HAP-1 (cell line): Measurements from ENCODE around the gene TMEM164.

ENCODE experiments used
- DNase-seq, 2 experiments: peaks; one replicate each; pipeline ENCODE4 v3.0.0-alpha.2; 2016 to 2020; ENCODE audit warnings: low spot score in 2 of 2
- H3K27me3 ChIP-seq: fragments of 250-450 bp; sonication (Bioruptor Pico); 2 replicates; pipeline ENCODE4 v1.5.1; 2020; ENCODE audit warnings: low read depth, mild to moderate bottlenecking, moderate library complexity
- H3K36me3 ChIP-seq: fragments of 250-450 bp; sonication (Bioruptor Pico); replicated peaks from 2 replicates; pipeline ENCODE4 v1.5.1; 2020; ENCODE audit warnings: mild to moderate bottlenecking
- H3K4me1 ChIP-seq: fragments of 250-450 bp; sonication (Bioruptor Pico); 2 replicates; pipeline ENCODE4 v1.5.1; 2020; ENCODE audit warnings: mild to moderate bottlenecking
- H3K4me3 ChIP-seq: fragments of 250-450 bp; sonication (Bioruptor Pico); 2 replicates; pipeline ENCODE4 v1.5.1; 2020; ENCODE audit warnings: mild to moderate bottlenecking, moderate library complexity
- H3K9me3 ChIP-seq: fragments of 250-450 bp; sonication (Bioruptor Pico); 2 replicates; pipeline ENCODE4 v1.5.1; 2020; ENCODE audit warnings: mild to moderate bottlenecking, moderate library complexity
- in situ Hi-C: fragments of 300-500 bp; cut with MboI; formaldehyde crosslinking; loops from 3 replicates; pipeline ENCODE4 v1.14.3; 2020; ENCODE audit warnings: low sequenced_read_pairs, inconsistent platforms, mixed read lengths

TMEM164 gene

GRCh38 chrX:110170029-110170428 is 167.1 kb downstream of the TMEM164 start:
- no peaks in the 10 kb centered on the region for H3K27me3 ChIP-seq
- no peak for DNase-seq
- no peaks in the 10 kb centered on the region for H3K36me3 ChIP-seq
- H3K4me3 ChIP-seq = no peak overlapping the region
- no peaks in the 10 kb centered on the region for H3K9me3 ChIP-seq
- H3K4me1 ChIP-seq = no peaks in the 10 kb centered on the region
- in situ Hi-C loops = no loop called here

GRCh38 chrX:110171442-110171841 is 168.5 kb downstream of the TMEM164 start:
- no peaks in the 10 kb centered on the region for H3K36me3 ChIP-seq
- no peak for DNase-seq
- in situ Hi-C loops = no loop called here
- H3K9me3 ChIP-seq = no peaks in the 10 kb centered on the region
- H3K27me3 ChIP-seq = no peaks in the 10 kb centered on the region
- H3K4me1 ChIP-seq = no peaks in the 10 kb centered on the region
- H3K4me3 ChIP-seq = no peak overlapping the region

GRCh38 chrX:110172215-110172614 is 169.3 kb downstream of the TMEM164 start:
- Histone ChIP-seq H3K4me1 (no peaks in the 10 kb centered on the region), H3K9me3 (no peaks in the 10 kb centered on the region), H3K27me3 (no peaks in the 10 kb centered on the region), H3K36me3 (no peaks in the 10 kb centered on the region), H3K4me3 (no peak overlapping the region)
- in situ Hi-C loops = no loop called here
- no peak for DNase-seq

GRCh38 chrX:110173192-110174175 is 170.6 kb downstream of the TMEM164 start:
- no peak for DNase-seq
- H3K4me1 ChIP-seq = no peaks in the 10 kb centered on the region
- no peak overlapping the region for H3K4me3 ChIP-seq
- no peaks in the 10 kb centered on the region for H3K27me3 ChIP-seq
- H3K9me3 ChIP-seq = no peaks in the 10 kb centered on the region
- no peaks in the 10 kb centered on the region for H3K36me3 ChIP-seq
- in situ Hi-C loops = no loop called here

DNA sequence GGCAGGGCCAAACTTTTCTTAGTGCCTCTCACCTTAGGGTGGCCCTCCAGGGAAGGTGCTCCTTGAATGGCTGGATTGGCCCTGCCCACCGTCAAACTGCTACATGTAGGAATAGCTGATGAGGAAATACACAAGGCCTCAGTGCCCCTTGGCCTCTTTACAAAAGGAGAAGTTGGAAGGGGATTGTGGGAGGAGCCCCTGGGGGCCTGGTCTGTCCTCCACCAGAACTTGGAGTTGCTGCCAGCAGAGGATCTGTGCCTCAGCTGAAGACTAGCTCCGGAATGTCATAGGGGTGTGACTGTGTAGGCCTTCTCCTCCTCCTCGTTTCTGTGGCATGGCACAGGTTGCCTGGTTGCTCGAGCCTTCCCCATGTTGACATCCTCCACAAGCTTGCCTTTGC is 172.2 kb downstream of the TMEM164 start:
- in situ Hi-C loops = no loop called here
- Histone ChIP-seq H3K4me3 (no peak overlapping the region), H3K36me3 (no peaks in the 10 kb centered on the region), H3K9me3 (no peaks in the 10 kb centered on the region), H3K27me3 (no peaks in the 10 kb centered on the region), H3K4me1 (no peaks in the 10 kb centered on the region)
- DNase-seq = no peak

DNA sequence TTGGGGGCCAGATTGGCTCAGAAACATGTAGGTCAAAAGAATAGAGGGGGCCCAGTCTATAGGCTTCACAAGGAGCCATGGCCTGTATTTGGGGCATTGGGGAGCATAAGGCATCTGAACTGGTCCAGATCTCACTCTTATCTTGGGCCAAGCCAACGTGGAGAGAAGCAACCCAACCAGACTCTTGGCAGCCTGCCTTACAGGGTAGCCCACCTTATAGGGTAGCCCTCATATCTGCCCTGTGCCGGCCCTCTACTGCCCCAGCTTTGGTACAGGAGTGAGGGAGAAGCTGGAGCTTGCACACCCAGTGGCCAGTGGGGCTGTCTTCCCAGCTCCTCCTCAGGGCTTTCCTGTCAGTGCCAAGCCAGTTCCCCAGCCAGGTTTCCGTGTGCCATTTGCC is 172.8 kb downstream of the TMEM164 start:
- Histone ChIP-seq H3K9me3 (no peaks in the 10 kb centered on the region), H3K36me3 (no peaks in the 10 kb centered on the region), H3K4me1 (no peaks in the 10 kb centered on the region), H3K27me3 (no peaks in the 10 kb centered on the region), H3K4me3 (no peak overlapping the region)
- in situ Hi-C loops = no loop called here
- DNase-seq = no peak

GRCh38 chrX:110178179-110178865 is 175.4 kb downstream of the TMEM164 start:
- no peaks in the 10 kb centered on the region for H3K9me3 ChIP-seq
- in situ Hi-C loops = no loop called here
- no peak for DNase-seq
- H3K36me3 ChIP-seq = no peaks in the 10 kb centered on the region
- H3K27me3 ChIP-seq = no peaks in the 10 kb centered on the region
- no peak overlapping the region for H3K4me3 ChIP-seq
- no peaks in the 10 kb centered on the region for H3K4me1 ChIP-seq

DNA sequence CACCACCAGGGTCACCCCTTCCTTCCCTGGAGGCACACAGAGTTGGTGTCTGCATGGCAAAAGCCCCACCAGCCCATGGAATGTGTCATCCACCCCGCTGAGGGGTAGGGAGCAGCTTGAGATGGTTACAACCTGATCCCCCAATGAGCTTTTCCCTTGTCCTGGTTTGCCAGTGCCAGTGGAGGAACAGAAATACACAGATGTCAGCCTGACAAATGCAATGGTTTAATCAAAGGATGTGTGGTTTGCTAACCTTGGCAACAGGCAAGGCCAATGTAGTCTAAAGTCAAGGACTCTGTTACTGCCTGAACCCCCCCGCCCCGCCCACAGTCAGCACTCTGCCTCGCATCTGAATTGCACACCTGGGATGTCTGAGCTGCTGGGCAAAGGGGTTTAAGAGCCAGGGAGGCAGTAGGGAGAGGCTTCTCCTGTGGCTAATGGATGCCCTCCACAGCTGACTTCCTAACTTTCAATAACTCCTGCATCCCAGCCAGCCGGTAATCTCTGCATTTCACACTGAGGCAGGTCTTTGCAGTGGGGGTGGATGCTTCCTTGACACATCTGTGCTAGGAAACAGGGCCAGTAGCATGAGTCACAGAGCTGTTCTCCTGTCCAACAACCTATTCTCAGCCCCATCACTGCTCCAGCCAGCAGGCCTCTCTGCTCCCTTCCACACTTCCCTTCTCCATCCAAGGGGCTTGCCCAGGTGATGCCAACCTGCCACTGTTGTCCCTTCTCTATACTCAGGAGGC is 177.4 kb downstream of the TMEM164 start:
- Histone ChIP-seq H3K27me3 (no peaks in the 10 kb centered on the region), H3K4me3 (no peak overlapping the region), H3K4me1 (peaks cover 5% of the 10 kb centered on the region; the same call in 1 of the 2 replicates), H3K36me3 (no peaks in the 10 kb centered on the region), H3K9me3 (no peaks in the 10 kb centered on the region)
- DNase-seq = no peak
- in situ Hi-C loops = no loop called here

GRCh38 chrX:110180928-110181310 is 178.0 kb downstream of the TMEM164 start:
- no peak for DNase-seq
- in situ Hi-C loops = no loop called here
- Histone ChIP-seq H3K36me3 (no peaks in the 10 kb centered on the region), H3K27me3 (no peaks in the 10 kb centered on the region), H3K4me1 (peaks cover 10% of the 10 kb centered on the region; the same call in 1 of the 2 replicates), H3K4me3 (no peak overlapping the region), H3K9me3 (no peaks in the 10 kb centered on the region)

- H3K27me3 ChIP-seq = no peaks in the 10 kb centered on the region
- no peak overlapping the region for H3K4me3 ChIP-seq
- in situ Hi-C loops = no loop called here
- DNase-seq = no peak
- H3K9me3 ChIP-seq = no peaks in the 10 kb centered on the region
- H3K36me3 ChIP-seq = no peaks in the 10 kb centered on the region
- H3K4me1 ChIP-seq = peaks cover 10% of the 10 kb centered on the region; the same call in 1 of the 2 replicates
These were observed 178.7 kb downstream of the TMEM164 start for GRCh38 chrX:110181459-110182137.

- Histone ChIP-seq H3K36me3 (no peaks in the 10 kb centered on the region), H3K4me1 (peaks cover 10% of the 10 kb centered on the region; the same call in 1 of the 2 replicates), H3K4me3 (no peak overlapping the region), H3K9me3 (no peaks in the 10 kb centered on the region), H3K27me3 (no peaks in the 10 kb centered on the region)
- DNase-seq = no peak
- in situ Hi-C loops = no loop called here
These were observed 179.4 kb downstream of the TMEM164 start for GRCh38 chrX:110182362-110182761.

DNA sequence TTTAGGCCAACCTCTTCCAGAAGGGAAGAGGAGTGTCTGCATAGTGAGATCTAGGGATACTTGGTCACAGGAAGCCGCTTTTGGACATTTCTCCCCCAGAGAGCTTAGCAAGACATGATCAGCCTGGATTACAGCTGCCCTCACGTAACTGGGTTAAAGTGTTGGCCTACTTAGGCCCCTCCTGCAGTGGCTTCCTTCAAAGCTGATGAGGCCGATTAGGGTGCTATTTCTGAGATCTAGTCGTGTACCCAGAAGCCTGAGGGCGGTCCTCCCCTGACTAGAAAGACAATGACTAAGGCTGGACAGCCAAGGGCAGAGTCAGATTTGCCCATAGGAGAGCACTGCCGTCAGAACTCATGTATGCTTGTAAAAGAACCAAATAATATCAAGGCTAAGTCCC is 180.0 kb downstream of the TMEM164 start:
- Histone ChIP-seq H3K9me3 (no peaks in the 10 kb centered on the region), H3K27me3 (no peaks in the 10 kb centered on the region), H3K36me3 (no peaks in the 10 kb centered on the region), H3K4me3 (no peak overlapping the region), H3K4me1 (peaks cover 10% of the 10 kb centered on the region; the same call in 1 of the 2 replicates)
- in situ Hi-C loops = no loop called here
- DNase-seq = no peak

GRCh38 chrX:110183314-110183713 is 180.4 kb downstream of the TMEM164 start:
- in situ Hi-C loops = no loop called here
- no peaks in the 10 kb centered on the region for H3K27me3 ChIP-seq
- H3K4me1 ChIP-seq = peaks cover 10% of the 10 kb centered on the region; the same call in 1 of the 2 replicates
- H3K4me3 ChIP-seq = no peak overlapping the region
- H3K9me3 ChIP-seq = no peaks in the 10 kb centered on the region
- no peaks in the 10 kb centered on the region for H3K36me3 ChIP-seq
- DNase-seq = no peak
